GM18505 (cell line): Measurements from ENCODE around the gene GALNT15.

Source experiments
- ATAC-seq: cut with Tn5 transposase; IDR thresholded peaks from one replicate; pipeline ENCODE4 v1.9.1; 2021; ENCODE audit not compliant: unreplicated experiment
- POLR2A ChIP-seq: IDR thresholded peaks from 4 replicates; pipeline ENCODE4 v1.6.1; 2011; ENCODE audit warnings: borderline replicate concordance; ENCODE audit not compliant: insufficient read depth, insufficient read length; ENCODE audit errors: extremely low read depth

GALNT15 gene

GRCh38 chr3:16143861-16144447 lies 30.5 kb upstream of the GALNT15 start:
- no peak for TF ChIP-seq POLR2A
- no peak for ATAC-seq

GRCh38 chr3:16145176-16145575 lies 29.3 kb upstream of the GALNT15 start:
- ATAC-seq: no peak
- no peak for TF ChIP-seq POLR2A

GRCh38 chr3:16146015-16146730 lies 28.3 kb upstream of the GALNT15 start:
- no peak for ATAC-seq
- TF ChIP-seq POLR2A: no peak

- no peak for TF ChIP-seq POLR2A
- no peak for ATAC-seq
Observed at GRCh38 chr3:16147220-16147994, 27.1 kb upstream of the GALNT15 start.

- no peak for ATAC-seq
- TF ChIP-seq POLR2A: no peak
Observed at GRCh38 chr3:16148213-16148612, 26.3 kb upstream of the GALNT15 start.

GRCh38 chr3:16148783-16149182 lies 25.7 kb upstream of the GALNT15 start:
- ATAC-seq: no peak
- TF ChIP-seq POLR2A: no peak

GRCh38 chr3:16150285-16150684 lies 24.2 kb upstream of the GALNT15 start:
- TF ChIP-seq POLR2A: no peak
- no peak for ATAC-seq

GRCh38 chr3:16151109-16151508 lies 23.4 kb upstream of the GALNT15 start:
- no peak for ATAC-seq
- TF ChIP-seq POLR2A: no peak

- ATAC-seq: no peak
- no peak for TF ChIP-seq POLR2A
Observed at GRCh38 chr3:16168211-16168610, 6.3 kb upstream of the GALNT15 start.

GRCh38 chr3:16171009-16171408 lies 3.5 kb upstream of the GALNT15 start:
- no peak for TF ChIP-seq POLR2A
- no peak for ATAC-seq

GRCh38 chr3:16171825-16172224 lies 2.7 kb upstream of the GALNT15 start:
- no peak for ATAC-seq
- TF ChIP-seq POLR2A: no peak

- ATAC-seq: no peak
Observed at GRCh38 chr3:16173283-16174025, 1.0 kb upstream of the GALNT15 start.

GRCh38 chr3:16174026-16174355 lies 489 bp upstream of the GALNT15 start:
- no peak for ATAC-seq
- TF ChIP-seq POLR2A: no peak

More at GRCh38 chr3:16173283-16174025, 1.0 kb upstream of the GALNT15 start:
- no peak for TF ChIP-seq POLR2A
